Heart right ventricle (tissue), 16 donors: ENCODE measurements around the gene ITGB6. TPM values are rescaled to one million over a fixed set of nuclear protein-coding genes. Genes with fewer than 3 reads are reported as not detected.

Source experiments
- ATAC-seq, 8 donors: fragments of 200-7000 bp; cut with Tn5 transposase; one replicate each; pipeline ENCODE4 v1.9.1; 2020; ENCODE audit warnings: mild to moderate bottlenecking in 8 of 8, moderate library complexity in 8 of 8, moderate number of reproducible peaks in 1 of 8
- DNase-seq, 2 donors: peaks; one replicate each; pipeline ENCODE4 v3.0.0-alpha.2; 2020
- H3K27ac ChIP-seq, 10 donors: fragments of 200-600 bp; sonication (generic) in 2 of 10; one replicate each; pipeline versions ENCODE4 v1.5.0 to v1.8.0; 2020 to 2022; ENCODE audit warnings: mild to moderate bottlenecking in 3 of 10
- H3K27me3 ChIP-seq, 7 donors: fragments of 200-600 bp; one replicate each; pipeline ENCODE4 v1.8.0; 2021 to 2022; ENCODE audit warnings: mild to moderate bottlenecking in 2 of 7
- H3K36me3 ChIP-seq, 9 donors: fragments of 200-600 bp; sonication (generic) in 1 of 9; one replicate each; pipeline versions ENCODE4 v1.5.0 to v1.8.0; 2020 to 2022; ENCODE audit warnings: mild to moderate bottlenecking in 2 of 9
- H3K4me1 ChIP-seq, 9 donors: fragments of 200-600 bp; sonication (generic) in 1 of 9; one replicate each; pipeline versions ENCODE4 v1.5.0 to v1.8.0; 2020 to 2022; ENCODE audit warnings: mild to moderate bottlenecking in 4 of 9
- H3K4me3 ChIP-seq, 10 donors: fragments of 200-600 bp; sonication (generic) in 2 of 10; one replicate each; pipeline versions ENCODE4 v1.5.0 to v1.8.0; 2020 to 2022; ENCODE audit warnings: mild to moderate bottlenecking in 7 of 10, moderate library complexity in 2 of 10
- H3K9me3 ChIP-seq, 11 donors: fragments of 200-600 bp in 10 of 11; sonication (generic) in 2 of 11; one replicate each; pipeline versions ENCODE4 v1.5.0 to v1.8.0; 2013 to 2022; ENCODE audit warnings: mild to moderate bottlenecking in 2 of 11, control low read depth in 1 of 11, moderate library complexity in 1 of 11
- CTCF ChIP-seq, 9 donors: fragments of 200-600 bp; sonication (generic) in 2 of 9; IDR thresholded peaks; one replicate each; pipeline versions ENCODE4 v1.5.0 to v1.8.0; 2021 to 2022; ENCODE audit warnings: antibody characterized with exemption in 9 of 9, mild to moderate bottlenecking in 5 of 9, moderate library complexity in 1 of 9
- WGBS, 2 donors: extraction: QIAGEN DNeasy Blood & Tissue Kit; methylation state at CpG; one replicate each; pipeline ENCODE4 v1.1.7; 2013; ENCODE audit warnings: inconsistent platforms in 1 of 2; 5-methylcytosine and 5-hydroxymethylcytosine counted together
- intact Hi-C, 10 donors: fragments of 100-400 bp; cut with DNase I; formaldehyde crosslinking; loops; one replicate each; pipeline versions ENCODE4 v1.11.1 to v1.14.2; 2022
- polyA plus RNA-seq, 2 donors: library from polyadenylated mRNA; stranded (reverse); fragments of 200-250 nt; gene quantifications; one replicate each; pipeline ENCODE4 v1.2.3, GENCODE V29; 2013
- total RNA-seq, 10 donors: library from RNA; stranded (reverse); fragmentation: NEBNext Ultra II Directional in 3 of 10; extraction: Animal tissue kit (Norgen Biotek cat#: 25700) in 3 of 10; gene quantifications; one replicate each; pipeline versions ENCODE4 v1.2.1 to v1.2.4, GENCODE V29; 2021 to 2023
- donor health status: Arrhythmogenic right ventricular cardiomyopathy.
- donor health status: ischemic (EF 13 %, LVEDD 7.1; RV severe dilation, severe dysfunction).
- donor health status: healthy with polysubstance abuse.
- donor health status: DM: no; HTN: yes; CAD: no.
- donor health status: DM: no; HTN: no; CAD: no.
- donor health status: ischemic (EF 25% LVEDD 6.9; RV normal size, moderate dysfunction).
- donor health status: ischemic (EF 25% LVEDD 5.7; RV mildly dilated, moderate dysfunction).
- donor health status: healthy.
- donor health status: DM: yes; HTN: yes; CAD: no.
- donor health status: Ischemic cardiomyopathy.
- donor health status: ischemic (EF 35%, LVEDD 5.7; RV mildly dilated, moderate dysfunction).
- donor health status: nonischemic (EF 11% LVEDD 7.7; RV severe dilation, severe dysfunction).
- donor health status: DM: yes; HTN: yes; CAD: no.
- donor health status: PGD.
- donor health status: ischemic (EF 29% LVEDD 5.4; RV normal size, mild dysfunction).
- donor health status: nonischemic (EF 23%, LVEDD 6.1; RV moderate dilation, normal function).

Gene ITGB6
- total and polyA plus RNA-seq, 12 donors, result 0.09 to 3.5 (median 1.2) TPM

GRCh38 chr2:160138406-160138805 is 61.7 kb downstream of the ITGB6 start:
- DNase-seq (no peak), ATAC-seq (no peak)
- WGBS, 2 donors, result 95% methylated on average over 1 of the region's 1 CpG
- no peaks in the 10 kb centered on the region for H3K36me3 ChIP-seq
- peaks cover 0 to 10% (median 0%) of the 10 kb centered on the region in 9 donors for H3K4me1 ChIP-seq
- TF ChIP-seq CTCF (IDR thresholded peaks at IDR 0.05), result no peak
- no peak overlapping the region for H3K4me3 ChIP-seq
- H3K27ac ChIP-seq, result no peak overlapping the region
- intact Hi-C loops, result no loop called here
- no peaks in the 10 kb centered on the region for H3K27me3 ChIP-seq
- H3K9me3 ChIP-seq, result no peaks in the 10 kb centered on the region

- H3K4me1 ChIP-seq, result peaks cover 0 to 10% (median 0%) of the 10 kb centered on the region in 9 donors
- WGBS, 2 donors, result 76 to 84% methylated on average over 8 of the region's 8 CpGs
- intact Hi-C loops, result no loop called here
- H3K4me3 ChIP-seq, result no peak overlapping the region
- TF ChIP-seq CTCF (IDR thresholded peaks at IDR 0.05), result no peak
- ATAC-seq (no peak), DNase-seq (no peak)
- no peaks in the 10 kb centered on the region for H3K36me3 ChIP-seq
- H3K27me3 ChIP-seq, result no peaks in the 10 kb centered on the region
- no peaks in the 10 kb centered on the region for H3K9me3 ChIP-seq
- H3K27ac ChIP-seq, result no peak overlapping the region
Observed at GRCh38 chr2:160137464-160137863, 62.6 kb downstream of the ITGB6 start.

- no peak overlapping the region for H3K27ac ChIP-seq
- no peak overlapping the region for H3K4me3 ChIP-seq
- no peaks in the 10 kb centered on the region for H3K4me1 ChIP-seq
- H3K27me3 ChIP-seq, result no peaks in the 10 kb centered on the region
- no peaks in the 10 kb centered on the region for H3K36me3 ChIP-seq
- intact Hi-C loops, result no loop called here
- DNase-seq (no peak), ATAC-seq (no peak)
- H3K9me3 ChIP-seq, result no peaks in the 10 kb centered on the region
- TF ChIP-seq CTCF (IDR thresholded peaks at IDR 0.05), result no peak
- WGBS, 2 donors, result 91 to 92% methylated on average over 3 of the region's 3 CpGs
Observed at GRCh38 chr2:160132761-160133160, 67.3 kb downstream of the ITGB6 start.

- H3K9me3 ChIP-seq, result no peaks in the 10 kb centered on the region
- no peaks in the 10 kb centered on the region for H3K36me3 ChIP-seq
- H3K27me3 ChIP-seq, result peaks cover 0 to 5% (median 0%) of the 10 kb centered on the region in 7 donors
- no peaks in the 10 kb centered on the region for H3K4me1 ChIP-seq
- H3K27ac ChIP-seq, result no peak overlapping the region
- H3K4me3 ChIP-seq, result no peak overlapping the region
- ATAC-seq, result no peak
- TF ChIP-seq CTCF (IDR thresholded peaks at IDR 0.05), result no peak
- intact Hi-C loops, result no loop called here
- 76 to 84% methylated on average over 2 of the region's 2 CpGs for WGBS, 2 donors
- DNase-seq, result no peak
Observed at GRCh38 chr2:160126756-160127155, 73.3 kb downstream of the ITGB6 start.
